Uterus (tissue), 2 donors: ENCODE results near the gene KCNQ5.

Experiments
- CTCF ChIP-seq, 4 experiments: fragments of 200-600 bp in 2 of 4; fragments of 450-650 bp in 2 of 4; sonication (generic) in 2 of 4; IDR thresholded peaks; one replicate each; pipeline ENCODE4 v1.5.1; 2016 to 2019; ENCODE audit warnings: antibody characterized with exemption in 4 of 4, mild to moderate bottlenecking in 2 of 4, moderate library complexity in 1 of 4
- POLR2A ChIP-seq, 2 donors: fragments of 450-650 bp; IDR thresholded peaks; one replicate each; pipeline ENCODE4 v1.6.1; 2016; ENCODE audit warnings: antibody characterized with exemption in 2 of 2, mild to moderate bottlenecking in 1 of 2, moderate library complexity in 1 of 2

- TF ChIP-seq CTCF (IDR thresholded peaks at IDR 0.05) (no peak), POLR2A (IDR thresholded peaks at IDR 0.05) (no peak)
These were observed 365.4 kb downstream of the KCNQ5 start for GRCh38 chr6:72987301-72987700.
